GM19193 (cell line): ENCODE measurements around the gene SOCS6.

ENCODE experiments used
- POLR2A ChIP-seq: IDR thresholded peaks from 4 replicates; pipeline ENCODE4 v1.6.1; 2011; ENCODE audit not compliant: insufficient read depth, insufficient read length; ENCODE audit errors: extremely low read depth

SOCS6 gene

GRCh38 chr18:70301667-70302066 is 12.8 kb downstream of the SOCS6 start:
- no peak for TF ChIP-seq POLR2A

GRCh38 chr18:70308555-70309294 is 19.9 kb downstream of the SOCS6 start:
- TF ChIP-seq POLR2A, result no peak

- no peak for TF ChIP-seq POLR2A
These were observed 21.9 kb downstream of the SOCS6 start for GRCh38 chr18:70310560-70311320.

- no peak for TF ChIP-seq POLR2A
These were observed 22.9 kb downstream of the SOCS6 start for GRCh38 chr18:70311726-70312125.

GRCh38 chr18:70313640-70314039 is 24.8 kb downstream of the SOCS6 start:
- TF ChIP-seq POLR2A, result no peak

- TF ChIP-seq POLR2A, result no peak
These were observed 25.4 kb downstream of the SOCS6 start for GRCh38 chr18:70314151-70314782.

- no peak for TF ChIP-seq POLR2A
These were observed 30.3 kb downstream of the SOCS6 start for GRCh38 chr18:70319187-70319586.

GRCh38 chr18:70321616-70322015 is 32.8 kb downstream of the SOCS6 start:
- no peak for TF ChIP-seq POLR2A

GRCh38 chr18:70322385-70322784 is 33.5 kb downstream of the SOCS6 start:
- TF ChIP-seq POLR2A, result no peak

- TF ChIP-seq POLR2A, result no peak
These were observed 34.1 kb downstream of the SOCS6 start for GRCh38 chr18:70322928-70323327.

- TF ChIP-seq POLR2A, result no peak
These were observed 36.1 kb downstream of the SOCS6 start for GRCh38 chr18:70324897-70325296.

- no peak for TF ChIP-seq POLR2A
These were observed 37.4 kb downstream of the SOCS6 start for GRCh38 chr18:70326255-70326654.

- no peak for TF ChIP-seq POLR2A
These were observed 39.3 kb downstream of the SOCS6 start for GRCh38 chr18:70328169-70328568.

- no peak for TF ChIP-seq POLR2A
These were observed 40.2 kb downstream of the SOCS6 start for GRCh38 chr18:70329071-70329470.

GRCh38 chr18:70330887-70331286 is 42.0 kb downstream of the SOCS6 start:
- no peak for TF ChIP-seq POLR2A
